GM19035 (cell line): ENCODE measurements around the gene GLYATL3.
"Not testable (repeated sequence)": the region's sequence is repeated elsewhere in the genome, so short reads cannot be mapped to it uniquely, and the experiment has no call there.

Source experiments
- ATAC-seq: cut with Tn5 transposase; IDR thresholded peaks from one replicate; pipeline ENCODE4 v1.9.1; 2021; ENCODE audit not compliant: unreplicated experiment

Gene GLYATL3

GRCh38 chr6:49499623-49500022 is at the start of gene GLYATL3:
GLYATL3 (plus strand) TSS chr6:49499923; CDS start chr6:49511991, 12,068 bp downstream.
- no peak for ATAC-seq

DNA sequence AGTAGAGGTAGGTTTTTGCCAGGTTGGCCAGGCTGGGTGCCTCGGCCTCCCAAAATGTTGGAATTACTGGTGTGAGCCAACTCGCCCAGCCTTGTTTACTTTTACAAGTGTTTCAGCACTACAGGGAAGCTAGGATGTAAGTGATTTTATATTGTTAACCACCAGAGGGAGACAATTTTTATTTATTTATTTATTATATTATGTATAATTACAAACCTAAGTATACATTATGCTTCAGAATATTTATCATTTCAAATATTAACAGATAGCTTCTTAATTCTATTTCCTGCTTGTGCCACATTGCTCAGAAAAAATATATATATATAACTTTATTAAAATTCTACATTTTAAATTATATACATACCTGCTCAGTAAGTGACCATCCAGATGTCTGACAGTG is 46.5 kb upstream of the GLYATL3 start:
- no peak for ATAC-seq

DNA sequence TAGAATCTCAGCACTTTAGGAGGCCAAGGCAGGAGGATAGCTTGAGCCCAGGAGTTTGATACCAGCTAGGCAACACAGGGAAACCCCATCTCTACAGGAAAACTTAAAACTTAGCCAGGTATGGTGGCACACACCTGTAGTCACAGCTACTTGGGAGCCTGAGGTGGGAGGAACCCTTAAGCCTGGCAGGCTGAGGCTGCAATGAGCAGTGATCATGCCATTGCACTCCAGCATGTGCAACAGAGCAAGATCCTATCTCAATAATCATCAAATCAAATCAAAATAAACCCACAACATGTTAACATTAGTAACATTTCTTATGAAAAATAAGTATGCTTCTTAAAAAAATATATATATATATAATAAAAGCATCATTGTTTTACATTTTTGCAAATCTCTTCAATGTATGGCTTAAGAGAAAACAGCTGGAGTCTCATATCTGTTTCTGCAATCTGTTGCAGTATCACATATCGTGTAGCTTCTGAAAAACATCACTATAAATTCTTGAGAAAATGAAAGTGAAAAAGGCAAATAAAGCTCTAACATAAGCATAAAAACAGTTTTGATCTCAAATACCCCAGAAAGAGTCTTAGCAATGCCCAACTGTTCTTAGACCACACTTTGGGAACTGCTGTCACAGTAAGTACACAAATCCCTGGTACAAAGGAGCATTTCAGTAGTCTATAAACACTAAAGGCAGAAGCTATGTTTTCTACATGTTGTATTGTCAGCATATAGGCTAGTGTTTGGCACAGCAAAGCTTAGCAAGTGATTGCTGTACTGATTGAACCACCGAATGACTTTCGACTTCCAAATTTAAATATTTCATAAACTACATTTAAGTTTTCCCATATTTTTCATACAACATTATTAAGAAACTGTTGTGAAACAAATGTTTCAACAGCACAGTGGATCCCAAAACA is 44.7 kb upstream of the GLYATL3 start:
- ATAC-seq: peak; percentile 63

DNA sequence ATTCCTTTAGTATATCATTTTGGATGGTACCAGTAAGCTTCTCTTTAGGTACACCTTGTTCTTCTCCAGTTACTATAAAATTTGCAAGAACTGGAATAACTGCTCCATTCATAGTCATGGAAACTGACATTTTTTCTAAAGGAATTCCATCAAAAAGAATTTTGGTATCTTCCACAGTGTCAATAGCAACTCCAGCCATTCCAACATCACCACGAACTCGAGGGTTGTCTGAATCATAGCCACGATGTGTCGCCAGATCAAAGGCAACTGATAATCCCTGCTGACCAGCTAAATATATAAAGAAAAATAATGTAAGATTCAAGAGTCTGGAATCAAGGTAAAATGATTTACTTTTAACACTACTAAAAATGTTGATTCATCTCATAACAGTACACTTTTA is 42.0 kb upstream of the GLYATL3 start:
- no peak for ATAC-seq

GRCh38 chr6:49462071-49462470 is 37.7 kb upstream of the GLYATL3 start:
- ATAC-seq: no peak

GRCh38 chr6:49462599-49462926 is 37.2 kb upstream of the GLYATL3 start:
- peak; percentile 26 for ATAC-seq

DNA sequence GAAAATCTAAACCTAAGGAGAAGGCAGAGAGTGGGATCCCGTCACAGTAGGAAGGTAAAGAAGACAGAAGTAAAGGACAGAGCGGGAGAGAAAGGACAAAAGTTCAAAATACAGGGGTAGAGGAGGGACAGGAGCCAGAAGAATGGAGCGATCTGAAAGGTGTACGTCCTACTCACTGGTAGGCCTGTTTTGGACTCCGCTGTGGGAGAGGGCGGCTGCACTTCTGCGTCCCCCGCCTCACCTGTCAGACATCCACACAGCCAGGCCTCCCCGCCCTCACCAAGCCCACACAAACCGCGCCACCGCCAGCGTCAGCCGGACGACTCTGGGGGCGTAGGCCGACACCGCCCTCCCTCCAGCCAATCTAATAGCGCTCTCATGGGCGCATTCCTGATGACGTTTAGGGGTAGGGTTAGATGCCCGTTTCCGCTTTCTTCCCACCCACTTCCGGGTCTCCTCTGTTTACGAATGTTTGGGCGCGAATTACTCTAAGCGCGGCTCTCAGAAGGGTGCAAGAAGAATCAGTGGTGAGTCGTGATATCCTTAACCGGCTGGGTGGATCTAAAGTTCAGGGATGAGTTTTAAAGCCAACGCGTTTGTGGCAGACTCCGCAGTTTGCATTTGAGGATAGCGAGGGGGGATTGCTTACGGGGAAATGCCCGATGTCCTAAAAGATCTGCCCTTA is 36.7 kb upstream of the GLYATL3 start, which contains the start of the genes CENPQ and MMUT:
Gene CENPQ (plus strand): TSS at position 444 of the 685 bp plus-strand sequence. CDS start 6,807 bp downstream, outside the sequence.
Gene MMUT (minus strand): TSS at position 327 of the 685 bp plus-strand sequence. CDS start 3,787 bp downstream, outside the sequence.
- peak; percentile 99 for ATAC-seq

GRCh38 chr6:49463612-49463967 is 36.1 kb upstream of the GLYATL3 start:
- ATAC-seq: peak; percentile 5

GRCh38 chr6:49464691-49465090 is 35.0 kb upstream of the GLYATL3 start:
- ATAC-seq: no peak

DNA sequence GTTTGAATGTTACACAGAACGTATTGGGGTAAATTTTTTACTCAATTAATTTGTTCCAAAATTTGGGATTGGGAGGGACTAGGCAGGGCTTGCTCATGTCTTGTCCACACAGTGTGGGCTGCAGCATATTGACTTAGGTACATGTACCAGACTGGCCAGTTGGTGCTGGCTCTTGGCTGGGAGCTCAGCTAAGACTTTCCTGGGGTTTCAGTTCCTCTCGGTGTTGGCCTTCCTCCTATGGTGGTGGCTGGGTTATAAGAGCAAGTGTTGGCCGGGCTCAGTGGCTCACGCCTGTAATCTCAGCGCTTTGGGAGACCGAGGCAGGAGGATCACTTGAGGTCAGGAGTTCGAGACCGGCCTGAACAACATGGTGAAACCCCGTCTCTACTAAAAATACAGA is 31.7 kb upstream of the GLYATL3 start:
- no peak for ATAC-seq

DNA sequence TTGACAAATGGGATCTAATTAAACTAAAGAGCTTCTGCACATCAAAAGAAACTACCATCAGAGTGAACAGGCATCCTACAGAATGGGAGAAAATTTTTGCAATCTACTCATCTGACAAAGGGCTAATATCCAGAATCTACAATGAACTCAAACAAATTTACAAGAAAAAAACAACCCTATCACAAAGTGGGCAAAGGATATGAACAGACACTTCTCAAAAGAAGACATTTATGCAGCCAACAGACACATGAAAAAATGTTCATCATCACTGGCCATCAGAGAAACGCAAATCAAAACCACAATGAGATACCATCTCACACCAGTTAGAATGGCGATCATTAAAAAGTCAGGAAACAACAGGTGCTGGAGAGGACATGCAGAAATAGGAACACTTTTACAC is 23.2 kb upstream of the GLYATL3 start:
- ATAC-seq: not testable (repeated sequence)

GRCh38 chr6:49479308-49479970 is 20.3 kb upstream of the GLYATL3 start:
- ATAC-seq: no peak

DNA sequence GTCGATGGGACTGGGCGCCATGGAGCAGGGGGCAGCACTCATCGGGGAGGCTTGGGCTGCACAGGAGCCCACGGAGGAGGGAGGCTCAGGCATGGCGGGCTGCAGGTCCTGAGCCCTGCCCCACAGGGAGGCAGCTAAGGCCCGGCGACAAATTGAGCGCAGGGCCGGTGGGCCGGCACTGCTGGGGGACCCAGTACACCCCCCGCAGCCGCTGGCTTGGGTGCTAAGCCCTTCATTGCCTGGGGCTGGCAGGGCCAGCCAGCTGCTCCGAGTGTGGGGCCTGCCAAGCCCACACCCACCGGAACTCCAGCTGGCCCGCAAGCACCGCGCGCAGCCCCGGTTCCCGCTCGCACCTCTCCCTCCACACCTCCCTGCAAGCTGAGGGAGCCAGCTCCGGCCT is 17.9 kb upstream of the GLYATL3 start:
- ATAC-seq: not testable (repeated sequence)

- ATAC-seq: not testable (repeated sequence)
Observed at GRCh38 chr6:49483380-49483779, 16.3 kb upstream of the GLYATL3 start.

DNA sequence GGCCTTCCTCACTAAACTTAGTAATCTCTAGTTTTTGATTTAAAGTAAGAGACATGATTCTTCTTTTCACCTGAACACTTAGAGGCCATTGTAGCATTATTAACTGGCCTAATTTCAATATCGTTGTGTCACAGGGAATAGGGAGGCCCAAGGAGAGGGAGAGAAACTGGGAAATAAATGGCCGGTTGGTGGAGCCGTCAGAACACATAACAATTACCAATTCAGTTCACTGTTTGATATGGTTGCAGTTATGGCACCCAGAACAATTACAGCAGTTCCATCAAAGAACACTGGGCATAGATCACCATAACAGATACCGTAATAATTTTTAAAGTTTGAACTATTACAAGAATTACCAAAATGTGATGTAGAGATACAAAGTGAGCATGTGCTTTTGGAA is 9.1 kb upstream of the GLYATL3 start:
- ATAC-seq: no peak

- ATAC-seq: no peak
Observed at GRCh38 chr6:49497304-49497703, 2.4 kb upstream of the GLYATL3 start.

- no peak for ATAC-seq
Observed at GRCh38 chr6:49499126-49499525, 597 bp upstream of the GLYATL3 start.

DNA sequence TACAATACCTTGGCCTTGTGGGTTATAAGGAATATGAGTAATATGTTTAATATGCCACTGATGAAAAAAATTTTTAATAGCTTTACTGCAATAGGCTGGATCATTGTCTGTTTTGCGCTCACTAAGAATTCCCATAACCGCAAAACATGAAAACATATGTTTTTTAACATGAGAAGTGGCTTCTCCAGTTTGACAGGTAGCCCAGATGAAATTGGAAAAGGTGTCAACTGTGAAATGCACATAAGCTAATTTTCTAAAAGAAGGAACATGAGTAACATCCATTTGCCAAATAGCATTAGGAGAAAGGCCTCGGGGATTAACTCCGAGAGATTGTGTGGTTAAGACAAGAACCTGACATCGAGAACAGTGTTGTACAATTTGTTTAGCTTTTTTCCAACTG is 4.9 kb downstream of the GLYATL3 start:
- no peak for ATAC-seq

DNA sequence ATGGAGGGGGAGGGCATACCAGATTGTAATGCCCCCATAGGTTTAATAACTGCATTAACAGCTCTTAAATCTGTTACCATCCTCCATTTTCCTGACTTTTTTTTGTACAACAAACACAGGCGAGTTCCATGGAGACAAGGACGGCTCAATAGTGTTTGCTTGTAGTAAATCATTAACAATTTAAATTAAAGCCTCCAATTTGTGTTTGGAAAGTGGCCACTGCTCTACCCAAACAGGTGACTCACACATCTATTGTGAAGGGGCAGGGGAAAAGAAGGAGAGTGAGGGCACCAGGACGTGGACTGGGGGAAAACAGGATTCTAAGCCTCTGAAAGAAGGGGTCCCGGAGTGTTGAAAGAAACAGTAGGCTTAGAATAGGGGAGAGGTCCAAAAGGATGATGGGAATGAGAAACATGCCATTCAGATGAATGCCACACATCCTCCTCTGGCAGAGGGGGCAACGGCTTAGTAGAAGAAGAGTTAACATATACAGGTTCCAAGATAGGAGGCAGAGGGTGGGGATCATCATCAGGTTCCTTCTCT is 6.9 kb downstream of the GLYATL3 start:
- ATAC-seq: no peak

DNA sequence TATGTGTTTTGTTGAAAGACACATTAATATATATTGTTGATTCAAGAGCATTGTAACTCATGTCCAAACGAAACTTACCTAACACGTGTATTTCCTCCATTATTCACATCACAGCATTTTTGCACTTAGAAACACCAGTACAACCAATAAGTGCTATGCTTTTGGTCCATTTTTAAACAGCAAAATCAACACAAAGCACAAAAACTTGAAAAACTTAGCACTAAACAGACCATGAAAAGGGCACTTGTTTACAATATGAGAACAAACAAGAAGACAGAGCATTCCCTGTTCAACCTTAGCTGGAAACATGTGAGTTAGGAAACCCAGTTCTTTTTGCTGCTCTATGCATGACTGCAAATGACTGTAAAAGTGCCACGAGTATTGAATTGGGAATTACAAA is 9.6 kb downstream of the GLYATL3 start:
- no peak for ATAC-seq
